Activated gamma-delta T cell treated with Interleukin-2 at 50 U/mL for 16 hours (primary cell): ENCODE measurements around the gene TSEN54.
A peak's percentile ranks its signal among the peaks of the same experiment; 100 is the strongest.

Experiments
- DNase-seq: peaks from one replicate; pipeline ENCODE4 v3.0.0-alpha.2; 2020

The TSEN54 gene

DNA sequence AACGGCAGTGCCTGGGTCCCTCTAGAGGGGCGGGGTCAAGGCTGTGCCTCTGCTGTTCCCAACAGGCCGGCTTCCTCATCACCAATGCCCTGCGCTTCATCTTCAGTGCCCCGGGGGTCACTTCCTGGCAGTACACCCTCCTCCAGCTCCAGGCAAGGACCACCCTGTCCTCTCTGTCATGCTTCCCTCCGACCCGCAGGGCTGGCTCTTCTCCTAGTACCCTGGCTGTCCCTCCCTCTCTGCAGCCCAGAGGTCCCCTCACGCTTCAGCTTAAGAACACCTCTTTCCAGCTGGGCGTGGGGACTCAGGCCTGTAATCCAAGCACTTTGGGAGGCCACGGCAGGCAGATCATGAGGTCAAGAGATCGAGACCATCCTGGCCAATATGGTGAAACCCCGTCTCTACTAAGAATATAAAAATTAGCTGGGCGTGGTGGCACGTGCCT is 26.8 kb upstream of the TSEN54 start:
- DNase-seq = no peak

DNA sequence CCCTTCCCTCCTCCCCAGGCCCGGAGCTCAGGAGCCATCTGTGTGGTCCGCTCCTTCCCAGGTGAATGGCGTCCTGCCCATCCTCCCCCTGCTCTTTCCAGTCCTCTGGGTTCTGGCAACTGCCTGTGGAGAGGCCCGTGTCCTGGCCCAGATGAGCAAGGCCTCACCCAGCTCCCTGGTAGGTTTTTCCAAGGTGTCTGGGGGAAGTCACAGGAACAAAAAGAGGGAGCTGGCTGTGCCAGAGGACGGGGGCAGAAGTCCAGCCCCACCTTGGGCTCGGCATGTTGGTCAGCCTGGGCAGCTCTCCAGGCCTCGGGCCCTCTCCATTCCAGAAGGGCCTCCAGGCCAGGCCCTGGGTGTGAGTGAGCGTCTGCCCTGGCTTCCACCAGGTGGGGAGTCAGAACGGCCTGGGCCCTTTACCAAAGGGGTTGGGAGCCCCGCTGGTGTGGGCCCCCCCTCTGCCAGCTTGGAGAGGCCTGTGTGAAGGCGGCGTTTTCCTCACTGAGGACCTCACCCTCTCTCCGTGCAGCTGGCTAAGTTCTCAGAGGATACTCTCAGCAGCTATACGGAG is 26.1 kb upstream of the TSEN54 start:
- DNase-seq = no peak

DNA sequence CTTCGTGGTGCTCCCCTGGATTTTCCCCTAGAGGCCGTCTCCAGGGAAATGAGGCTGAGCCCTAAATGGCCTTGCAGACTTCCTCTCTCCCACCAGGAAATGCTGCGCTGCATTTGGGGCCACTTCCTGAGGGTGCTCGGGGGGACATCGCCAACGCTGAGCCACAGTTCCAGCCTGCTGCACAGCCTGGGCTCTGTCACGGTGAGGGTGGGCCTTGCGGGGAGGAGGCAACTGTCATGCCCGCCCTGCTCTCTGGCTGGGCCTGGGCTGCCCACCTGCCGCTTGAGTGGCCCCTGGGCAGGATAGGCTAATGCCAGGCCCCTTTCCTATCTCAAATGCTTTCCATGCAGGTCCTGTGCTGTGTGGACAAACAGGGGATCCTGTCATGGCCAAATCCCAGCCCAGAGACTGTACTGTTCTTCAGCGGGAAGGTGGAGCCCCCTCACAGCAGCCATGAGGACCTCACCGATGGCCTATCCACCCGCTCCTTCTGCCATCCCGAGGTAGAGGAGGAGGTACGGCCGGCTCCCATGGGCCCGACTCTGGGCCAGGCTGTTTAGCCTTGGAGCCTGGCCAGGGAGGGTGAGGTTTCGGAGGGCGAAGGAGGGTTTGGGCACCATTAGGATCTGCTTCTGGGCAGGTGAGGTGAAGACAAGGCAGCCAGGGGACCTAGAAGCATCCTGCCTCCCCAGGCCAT is 25.2 kb upstream of the TSEN54 start:
- DNase-seq = no peak

DNA sequence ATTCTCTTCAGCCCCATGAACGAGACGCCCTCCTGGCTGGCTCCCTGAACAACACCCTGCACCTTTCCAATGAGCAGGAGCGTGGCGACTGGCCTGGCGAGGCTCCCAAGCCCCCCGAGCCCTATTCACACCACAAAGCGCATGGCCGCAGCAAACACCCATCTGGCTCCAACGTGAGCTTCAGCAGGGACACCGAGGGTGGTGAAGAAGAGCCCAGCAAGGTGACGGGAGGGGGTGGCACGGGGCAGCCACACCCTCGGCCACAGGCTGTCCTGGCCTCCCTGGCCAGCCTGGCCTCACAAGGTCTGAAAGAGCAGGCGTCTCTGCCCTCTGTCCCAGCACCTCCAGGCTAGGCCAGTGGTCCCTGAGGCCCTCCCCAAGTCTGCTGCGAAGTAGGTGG is 24.6 kb upstream of the TSEN54 start:
- no peak for DNase-seq

DNA sequence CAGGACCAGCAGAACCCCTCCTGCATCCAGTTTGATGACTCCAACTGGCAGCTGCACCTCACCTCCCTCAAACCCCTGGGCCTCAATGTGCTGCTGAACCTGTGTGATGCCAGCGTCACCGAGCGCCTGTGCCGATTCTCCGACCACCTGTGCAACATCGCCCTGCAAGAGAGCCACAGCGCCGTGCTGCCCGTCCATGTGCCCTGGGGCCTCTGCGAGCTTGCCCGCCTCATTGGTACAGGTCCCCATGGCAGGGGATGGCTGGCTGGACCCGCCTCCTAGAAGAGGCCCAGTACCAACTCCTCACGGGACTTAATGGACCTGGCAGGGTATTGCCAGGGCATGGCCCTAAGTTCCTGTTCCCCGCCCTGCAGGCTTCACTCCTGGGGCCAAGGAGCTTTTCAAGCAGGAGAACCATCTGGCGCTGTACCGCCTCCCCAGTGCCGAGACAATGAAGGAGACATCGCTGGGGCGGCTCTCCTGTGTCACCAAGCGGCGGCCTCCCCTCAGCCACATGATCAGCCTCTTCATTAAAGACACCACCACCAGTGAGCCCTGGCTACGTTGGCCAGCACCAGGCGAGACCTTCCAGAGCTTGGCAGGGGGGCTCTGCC is 23.7 kb upstream of the TSEN54 start:
- no peak for DNase-seq

DNA sequence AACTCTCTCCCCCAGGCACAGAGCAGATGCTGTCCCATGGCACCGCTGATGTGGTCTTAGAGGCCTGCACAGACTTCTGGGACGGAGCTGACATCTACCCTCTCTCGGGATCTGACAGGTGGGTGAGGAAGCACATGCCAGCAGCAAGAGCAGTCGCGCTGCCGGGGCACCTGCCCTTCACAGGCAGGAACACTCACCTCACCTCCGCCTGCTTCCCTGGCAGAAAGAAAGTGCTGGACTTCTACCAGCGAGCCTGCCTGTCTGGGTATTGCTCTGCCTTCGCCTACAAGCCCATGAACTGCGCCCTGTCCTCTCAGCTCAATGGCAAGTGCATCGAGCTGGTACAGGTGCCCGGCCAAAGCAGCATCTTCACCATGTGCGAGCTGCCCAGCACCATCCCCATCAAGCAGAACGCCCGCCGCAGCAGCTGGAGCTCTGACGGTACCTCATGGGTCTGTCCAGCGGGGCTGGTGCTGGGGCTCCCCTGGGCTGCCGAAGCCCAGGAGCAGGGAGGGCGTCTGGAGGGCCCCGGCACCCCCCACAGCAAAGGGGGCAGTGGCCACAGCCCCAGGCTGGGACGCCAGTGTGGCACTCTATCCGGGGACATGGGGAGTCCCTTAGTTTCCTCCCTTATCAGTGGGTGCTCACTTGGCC is 22.7 kb upstream of the TSEN54 start:
- no peak for DNase-seq

DNA sequence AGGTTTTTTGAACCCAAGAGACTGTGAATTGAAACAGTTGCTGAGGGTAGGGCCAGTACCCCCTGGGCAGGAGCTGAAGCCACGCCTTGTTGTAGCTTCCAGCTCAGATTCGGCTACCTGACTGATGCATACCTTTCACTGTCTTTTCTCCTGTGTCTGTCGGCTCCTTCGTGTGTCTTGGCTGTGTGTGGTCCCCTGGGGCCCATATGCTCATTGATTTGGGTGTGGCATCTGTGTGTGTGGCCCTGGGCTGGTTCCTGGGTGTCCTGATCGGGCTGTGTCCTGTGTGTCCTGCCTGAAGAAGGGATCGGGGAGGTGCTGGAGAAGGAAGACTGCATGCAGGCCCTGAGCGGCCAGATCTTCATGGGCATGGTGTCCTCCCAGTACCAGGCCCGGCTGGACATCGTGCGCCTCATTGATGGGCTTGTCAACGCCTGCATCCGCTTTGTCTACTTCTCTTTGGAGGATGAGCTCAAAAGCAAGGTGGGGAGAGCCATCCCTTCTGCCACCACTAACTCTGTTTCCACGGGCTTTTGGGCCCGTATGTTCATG is 21.9 kb upstream of the TSEN54 start:
- no peak for DNase-seq

DNA sequence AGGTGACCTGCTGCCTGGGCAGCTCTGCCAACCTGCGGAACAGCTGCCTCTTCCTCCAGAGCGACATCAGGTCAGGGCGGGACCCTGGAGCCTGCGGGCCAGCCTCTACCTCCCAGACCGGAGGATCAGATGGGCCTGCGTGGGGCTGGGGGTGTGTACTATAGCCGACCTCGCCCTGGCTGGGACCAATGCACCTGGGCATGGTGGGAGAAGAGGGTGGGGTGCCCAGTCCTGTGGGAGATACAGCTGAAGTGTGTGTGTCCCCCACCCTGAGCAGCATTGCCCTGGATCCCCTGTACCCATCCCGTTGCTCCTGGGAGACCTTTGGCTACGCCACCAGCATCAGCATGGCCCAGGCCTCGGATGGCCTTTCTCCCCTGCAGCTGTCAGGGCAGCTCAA is 20.3 kb upstream of the TSEN54 start:
- DNase-seq = no peak

DNA sequence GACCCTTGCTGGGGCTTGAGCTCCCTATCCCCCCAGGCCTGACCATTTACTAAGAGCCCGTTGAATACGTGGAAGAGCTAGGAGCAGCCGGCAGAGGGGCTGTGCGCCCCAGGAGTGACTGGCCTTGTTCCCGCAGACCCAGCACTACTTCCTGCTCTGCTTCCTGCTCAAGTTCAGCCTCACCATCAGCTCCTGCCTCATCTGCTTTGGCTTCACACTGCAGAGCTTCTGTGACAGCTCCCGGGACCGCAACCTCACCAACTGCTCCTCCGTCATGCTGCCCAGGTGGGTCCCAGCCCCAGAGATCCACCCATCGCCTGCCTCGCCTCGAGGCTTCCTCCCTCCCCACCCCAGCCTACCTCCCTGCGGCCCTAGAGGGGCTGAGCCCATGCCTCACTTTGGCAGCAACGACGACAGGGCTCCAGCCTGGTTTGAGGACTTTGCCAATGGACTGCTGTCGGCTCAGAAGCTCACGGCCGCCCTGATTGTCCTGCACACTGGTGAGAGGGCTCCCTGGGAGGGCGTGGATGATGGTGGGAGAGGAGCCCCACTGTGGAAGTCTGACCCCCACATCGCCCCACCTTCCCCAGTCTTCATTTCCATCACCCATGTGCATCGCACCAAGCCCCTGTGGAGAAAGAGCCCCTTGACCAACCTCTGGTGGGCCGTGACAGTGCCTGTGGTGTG is 18.1 kb upstream of the TSEN54 start:
- no peak for DNase-seq

DNA sequence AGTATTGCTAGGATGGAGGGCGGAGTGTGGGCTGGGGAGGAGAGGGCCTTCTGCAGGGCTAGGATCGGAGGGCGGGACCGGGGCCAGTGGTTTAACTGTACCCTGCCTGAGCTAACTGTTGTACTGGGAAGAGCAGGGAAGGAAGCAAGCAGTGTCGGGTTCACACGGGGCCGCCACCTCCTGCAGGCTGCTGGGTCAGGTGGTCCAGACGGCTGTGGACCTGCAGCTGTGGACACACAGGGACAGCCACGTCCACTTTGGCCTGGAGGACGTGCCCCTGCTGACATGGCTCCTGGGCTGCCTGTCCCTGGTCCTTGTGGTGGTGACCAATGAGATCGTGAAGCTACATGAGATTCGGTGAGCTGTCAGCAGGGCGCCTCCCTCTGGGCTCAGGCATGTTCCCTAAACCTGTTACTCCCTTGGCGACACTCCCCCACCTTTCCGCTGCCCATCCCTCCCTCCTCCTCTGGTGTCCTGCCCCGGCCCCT is 17.6 kb upstream of the TSEN54 start:
- DNase-seq = no peak

DNA sequence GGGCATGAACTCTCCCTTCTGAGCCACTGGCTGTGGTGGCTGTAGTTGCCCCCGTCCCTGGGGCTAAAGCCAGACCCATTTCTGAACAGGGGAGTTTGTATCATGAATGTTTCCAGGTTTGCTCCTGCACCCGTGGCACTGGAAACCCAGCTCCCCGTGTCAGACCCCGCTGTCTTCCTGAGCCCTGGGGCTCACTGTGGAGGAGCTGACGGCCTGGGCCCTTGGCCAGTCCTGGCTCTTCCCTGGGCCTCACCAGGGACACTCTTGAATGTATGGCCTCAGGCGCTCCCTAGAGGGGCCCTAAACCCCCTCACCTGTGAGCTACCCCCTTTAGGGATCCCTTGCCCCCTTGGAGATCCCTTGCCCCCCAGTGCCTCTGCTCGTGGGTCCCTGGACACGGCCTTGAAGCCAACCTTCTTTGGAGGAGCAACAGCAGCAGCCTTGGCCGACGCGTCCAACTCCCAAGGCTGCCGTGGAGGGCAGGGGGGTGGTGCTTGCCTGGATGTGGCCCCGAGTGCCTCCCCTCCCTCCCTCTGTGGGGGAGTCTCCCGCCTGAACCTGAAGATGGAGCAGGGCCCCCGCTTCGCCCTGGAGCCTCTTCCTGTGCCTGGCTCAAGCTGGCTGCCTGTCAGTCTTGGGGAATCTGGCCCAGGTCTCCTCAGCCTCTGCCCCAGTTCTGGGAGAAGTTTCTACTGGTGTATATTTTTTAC is 16.9 kb upstream of the TSEN54 start:
- no peak for DNase-seq

DNA sequence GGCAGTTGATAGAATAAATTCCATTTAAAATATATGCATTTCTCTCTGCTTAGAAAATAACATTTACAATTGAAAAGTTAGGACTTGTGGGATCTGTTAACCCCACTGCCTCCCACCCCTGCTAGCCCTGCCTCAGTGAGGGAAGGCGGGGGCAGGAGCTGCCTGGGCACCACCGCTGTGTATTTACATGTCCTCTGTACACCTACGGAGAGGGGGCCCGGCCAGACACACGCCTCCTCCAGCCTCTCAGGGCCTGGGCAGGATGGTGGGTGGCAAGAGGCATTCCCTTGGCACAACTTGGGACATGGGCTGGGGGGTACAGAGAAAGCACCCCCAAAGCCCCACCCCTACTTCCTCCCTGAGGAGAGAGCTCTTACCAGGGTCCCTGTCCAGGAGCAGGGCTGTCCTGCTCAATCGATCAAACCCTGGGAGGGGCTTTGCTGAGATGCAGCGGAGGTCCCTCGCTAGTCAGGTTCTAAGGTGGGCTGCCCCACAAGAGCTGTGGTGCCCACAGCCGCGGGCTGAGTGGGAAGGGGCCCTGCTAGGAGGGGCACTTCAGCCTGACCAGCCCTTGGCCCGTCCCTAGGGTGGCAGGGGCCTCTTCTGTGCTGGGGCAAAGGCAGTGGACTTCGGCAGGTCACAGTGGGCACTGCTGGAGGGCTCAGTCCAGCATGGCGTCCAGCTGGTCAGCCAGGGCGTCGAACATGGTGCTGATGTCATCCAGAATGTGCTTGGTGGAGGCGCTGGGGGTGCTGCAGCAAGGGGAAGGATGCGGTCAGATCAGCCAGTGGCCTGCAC is 15.7 kb upstream of the TSEN54 start:
- DNase-seq = no peak

DNA sequence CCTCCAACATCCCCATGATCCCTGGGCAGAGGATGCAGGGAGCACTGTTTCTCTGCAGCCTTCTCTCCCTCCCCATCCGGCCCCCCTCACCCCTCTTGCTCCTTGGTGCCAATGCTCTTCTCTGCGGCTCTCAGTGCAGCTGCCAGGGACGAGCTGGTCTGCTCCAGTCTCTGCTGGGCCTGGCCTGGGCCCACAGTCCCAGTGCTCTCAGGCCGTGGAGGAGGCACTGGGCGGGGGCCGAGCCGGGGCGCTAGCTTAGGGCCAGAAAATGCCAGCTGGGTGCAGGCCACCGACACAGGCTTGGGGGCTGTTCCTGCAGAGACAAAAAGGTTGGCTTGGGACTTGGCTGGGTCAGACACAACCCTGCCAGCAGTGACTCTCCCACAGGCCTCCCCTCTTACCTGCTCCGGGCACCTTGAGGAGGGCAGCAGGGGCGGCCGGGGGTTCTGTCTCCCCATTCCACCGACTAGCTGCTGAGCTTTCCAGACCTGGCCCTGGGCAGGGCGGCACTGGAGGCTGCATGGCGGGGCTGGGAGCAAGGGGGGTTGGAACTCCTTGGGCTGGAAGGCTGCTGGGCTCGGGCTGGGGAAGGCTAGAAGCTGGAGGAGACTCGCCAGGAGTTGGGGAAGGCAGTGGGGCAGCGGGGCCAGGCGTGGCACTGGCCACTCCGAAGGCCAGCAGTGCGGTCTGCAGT is 14.8 kb upstream of the TSEN54 start:
- DNase-seq = no peak

DNA sequence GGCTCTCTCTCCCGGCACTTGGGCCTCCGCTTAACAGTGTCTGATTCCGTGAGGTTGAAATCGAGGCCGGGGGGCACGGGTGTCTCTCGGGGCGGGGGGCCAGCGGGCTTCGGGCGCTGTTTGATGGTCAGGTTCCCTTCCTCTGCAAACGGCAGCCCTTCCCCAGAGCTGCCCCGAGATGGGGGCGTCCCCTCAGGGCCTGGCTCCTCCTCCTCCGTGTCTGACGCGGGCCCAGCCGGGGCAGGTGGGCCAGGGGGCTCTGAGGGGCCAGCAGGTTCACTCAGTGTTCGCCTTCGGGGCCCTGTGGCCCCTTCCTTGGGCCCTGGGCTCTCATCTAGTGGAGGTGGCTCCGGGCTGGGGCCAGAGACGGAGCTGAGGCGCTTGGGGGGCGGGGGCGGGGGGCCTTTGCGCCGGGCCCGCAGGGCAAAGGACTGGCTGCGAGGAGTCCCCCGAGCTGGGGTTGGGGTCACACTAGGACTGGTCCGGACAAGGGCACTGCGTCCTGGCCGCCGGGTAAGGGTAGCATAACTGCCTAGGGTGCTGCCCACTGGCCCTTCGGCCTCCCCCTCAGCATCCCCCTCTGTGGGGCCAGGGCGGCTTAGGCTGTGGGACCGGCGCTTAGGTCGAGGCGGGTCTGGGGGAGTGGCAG is 14.1 kb upstream of the TSEN54 start:
- DNase-seq = no peak

DNA sequence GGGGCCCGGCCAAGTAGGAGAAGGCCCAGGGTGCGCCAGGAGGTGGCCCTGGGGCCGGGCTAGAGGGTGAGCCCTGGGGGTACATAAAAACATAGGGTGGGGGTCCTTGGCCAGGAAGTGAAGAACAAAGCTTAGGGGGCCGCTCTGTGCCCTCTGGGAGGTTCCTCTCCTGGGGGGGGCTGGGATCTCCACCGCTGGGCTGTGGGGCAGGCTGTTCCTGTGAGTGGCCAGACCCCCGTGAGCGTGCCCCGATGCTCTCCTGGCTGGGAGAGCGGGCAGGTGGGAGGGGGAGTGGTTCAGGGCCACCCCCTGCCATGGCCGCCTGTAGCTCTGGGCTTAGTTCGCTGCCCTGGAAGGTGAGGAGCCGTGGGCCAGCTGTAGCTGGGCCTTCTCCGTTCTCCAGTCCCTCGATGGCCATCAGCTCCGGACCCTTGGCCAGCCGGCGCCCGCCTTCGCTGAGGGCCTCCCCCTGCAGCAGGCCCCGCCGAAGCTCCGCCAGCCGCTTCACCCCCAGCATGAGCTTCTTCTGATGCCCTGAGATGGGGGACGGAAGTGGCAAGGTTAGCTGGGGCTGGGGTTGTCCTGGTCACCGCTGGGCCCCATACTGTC is 13.5 kb upstream of the TSEN54 start:
- DNase-seq = no peak

DNA sequence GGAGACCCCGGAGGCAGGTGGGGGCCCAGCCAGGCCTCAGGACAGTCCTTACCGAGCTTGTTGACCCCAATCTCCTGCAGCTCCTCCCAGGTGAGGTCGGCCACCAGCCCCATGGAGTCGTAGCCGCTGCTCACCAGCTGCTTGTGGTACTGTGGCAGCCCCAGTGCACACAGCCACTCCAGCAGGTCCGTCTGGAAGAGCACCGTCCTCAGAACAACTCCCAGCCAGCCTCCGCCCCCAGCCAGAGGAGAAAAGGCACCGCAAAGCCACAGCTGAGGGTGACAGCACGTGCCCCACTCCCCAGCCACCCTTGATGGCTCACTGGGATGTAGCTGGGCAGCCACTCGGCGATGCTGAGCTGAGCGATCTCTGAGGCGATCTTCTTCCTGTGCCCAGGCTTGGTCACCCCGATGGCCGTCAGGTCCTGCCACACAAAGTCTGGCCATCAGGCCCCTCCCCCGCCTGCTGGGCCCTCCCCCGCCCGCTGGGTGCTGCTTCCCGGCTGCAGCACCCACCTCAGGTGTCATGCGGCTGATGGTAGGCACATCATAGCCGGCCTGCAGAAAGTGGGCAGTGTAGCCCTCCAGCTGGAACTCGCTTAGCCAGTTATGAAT is 12.9 kb upstream of the TSEN54 start:
- DNase-seq = no peak

DNA sequence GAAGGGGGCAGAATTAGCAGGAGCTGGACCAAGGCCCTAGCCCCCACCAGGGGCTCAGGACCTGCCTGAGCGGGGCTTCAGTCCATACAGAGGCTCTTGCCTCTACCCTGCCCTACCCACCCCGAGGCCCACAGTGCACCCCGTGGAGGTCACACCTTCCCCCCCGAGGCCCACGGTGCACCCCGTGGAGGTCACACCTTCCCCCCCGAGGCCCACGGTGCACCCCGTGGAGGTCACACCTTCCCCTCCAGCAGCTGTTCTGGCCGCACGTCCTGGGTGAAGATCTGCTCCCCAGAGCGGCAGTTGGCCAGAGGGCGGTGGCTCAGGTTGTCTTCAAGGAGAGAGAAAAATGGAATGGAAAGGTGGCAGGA is 12.4 kb upstream of the TSEN54 start:
- DNase-seq = no peak

DNA sequence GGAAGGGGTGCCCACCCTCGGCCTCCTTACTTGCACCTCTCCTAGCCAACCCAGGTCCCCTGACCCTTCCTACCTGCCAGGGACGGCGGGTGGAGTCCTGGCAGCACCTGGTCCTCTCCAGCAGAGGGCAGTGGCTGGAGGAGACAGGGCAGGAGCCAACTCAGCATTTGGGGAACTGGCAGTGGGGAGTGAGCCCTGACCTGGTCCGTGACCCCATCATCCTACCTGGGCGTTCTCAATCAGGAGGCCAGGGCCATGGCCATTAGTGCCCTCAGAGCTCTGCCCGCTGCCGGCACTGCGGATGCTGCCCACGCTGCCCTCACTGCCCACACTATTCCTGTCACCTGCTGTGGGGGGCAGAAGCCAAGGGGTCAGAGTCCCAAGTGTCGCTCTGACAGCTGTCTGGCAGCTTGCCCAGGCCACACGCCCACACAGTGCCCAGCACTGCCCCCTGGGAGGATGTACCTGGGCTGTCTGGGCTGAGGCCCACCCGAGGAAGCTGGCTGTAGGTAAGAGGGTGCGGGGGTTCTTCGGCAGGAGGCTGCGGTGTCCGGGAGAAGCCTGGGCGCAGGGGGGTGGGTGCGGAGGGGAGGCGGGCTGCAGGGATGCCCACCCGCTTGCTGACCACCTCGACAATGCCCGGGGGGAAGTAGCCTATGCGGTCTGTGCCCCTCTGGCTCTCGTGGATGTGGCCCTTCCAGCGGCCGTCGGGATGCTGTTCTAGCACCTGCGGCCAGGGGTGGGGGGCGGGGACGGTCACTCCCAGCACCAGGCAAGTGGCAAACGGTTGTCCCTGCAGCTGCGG is 11.8 kb upstream of the TSEN54 start:
- peak; percentile 45 for DNase-seq

DNA sequence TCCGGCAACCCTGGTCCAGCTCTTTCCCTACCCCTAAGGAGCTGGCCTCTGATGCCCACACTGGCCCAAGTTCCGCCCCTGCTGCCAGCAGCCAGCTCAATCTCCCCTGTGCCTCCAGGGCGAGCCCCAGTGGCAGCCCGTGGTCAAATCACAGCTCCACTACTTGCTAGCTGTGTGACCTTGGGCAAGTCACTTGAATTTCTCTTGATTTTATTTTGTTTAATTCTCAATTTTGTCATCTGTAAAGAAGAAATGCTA is 11.2 kb upstream of the TSEN54 start:
- DNase-seq = no peak
